Measurements from ENCODE around the gene TAF15. TPM values are rescaled to one million over a fixed set of nuclear protein-coding genes. Genes with fewer than 3 reads are reported as not detected.

The TAF15 gene
- total and polyA plus RNA-seq, 11 donors: 30.1 to 151 (median 116) TPM

DNA sequence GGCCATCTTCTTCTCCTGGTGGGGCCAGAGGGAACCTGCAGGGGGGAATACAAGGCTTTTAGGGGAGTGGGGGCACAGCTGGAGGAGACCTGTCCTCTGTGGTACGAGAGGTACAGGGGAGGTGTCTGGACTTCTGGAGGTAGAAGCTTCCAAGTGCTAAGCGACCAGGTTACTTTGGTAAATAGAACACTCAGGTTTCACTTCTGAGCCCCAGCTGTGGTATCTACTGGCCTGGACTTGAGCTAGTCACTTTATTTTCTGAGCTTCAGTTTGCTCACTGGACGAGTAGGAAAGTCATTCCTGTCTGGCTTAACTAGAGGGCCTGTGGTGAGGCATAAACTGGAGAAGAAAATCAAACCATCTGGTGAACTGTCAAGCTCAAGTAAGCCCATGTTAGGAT, 59.5 kb downstream of the TAF15 start, which contains the start of gene HEATR9:
Gene HEATR9 (minus strand): TSS at position 155 of the 400 bp plus-strand sequence. CDS start 149 bp downstream, at position 6.
- DNase-seq (no peak), ATAC-seq (no peak)
- Histone ChIP-seq H3K27me3 (no peaks in the 10 kb centered on the region), H3K4me1 (peaks cover 0 to 12% (median 3%) of the 10 kb centered on the region in 12 donors), H3K36me3 (no peaks in the 10 kb centered on the region), H3K4me3 (no peak within 1 kb of the TSS), H3K9me3 (no peaks in the 10 kb centered on the region), H3K27ac (no peak within 1 kb of the TSS)
- intact Hi-C loops (cut with DNase I): no loop called here
- no peak for TF ChIP-seq POLR2A (IDR thresholded peaks at IDR 0.05)
- TF ChIP-seq, protein P1, sequence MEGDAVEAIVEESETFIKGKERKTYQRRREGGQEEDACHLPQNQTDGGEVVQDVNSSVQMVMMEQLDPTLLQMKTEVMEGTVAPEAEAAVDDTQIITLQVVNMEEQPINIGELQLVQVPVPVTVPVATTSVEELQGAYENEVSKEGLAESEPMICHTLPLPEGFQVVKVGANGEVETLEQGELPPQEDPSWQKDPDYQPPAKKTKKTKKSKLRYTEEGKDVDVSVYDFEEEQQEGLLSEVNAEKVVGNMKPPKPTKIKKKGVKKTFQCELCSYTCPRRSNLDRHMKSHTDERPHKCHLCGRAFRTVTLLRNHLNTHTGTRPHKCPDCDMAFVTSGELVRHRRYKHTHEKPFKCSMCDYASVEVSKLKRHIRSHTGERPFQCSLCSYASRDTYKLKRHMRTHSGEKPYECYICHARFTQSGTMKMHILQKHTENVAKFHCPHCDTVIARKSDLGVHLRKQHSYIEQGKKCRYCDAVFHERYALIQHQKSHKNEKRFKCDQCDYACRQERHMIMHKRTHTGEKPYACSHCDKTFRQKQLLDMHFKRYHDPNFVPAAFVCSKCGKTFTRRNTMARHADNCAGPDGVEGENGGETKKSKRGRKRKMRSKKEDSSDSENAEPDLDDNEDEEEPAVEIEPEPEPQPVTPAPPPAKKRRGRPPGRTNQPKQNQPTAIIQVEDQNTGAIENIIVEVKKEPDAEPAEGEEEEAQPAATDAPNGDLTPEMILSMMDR (IDR thresholded peaks at IDR 0.05): no peak
- 88 to 91% (median 88%) methylated on average over 3 of the region's 3 CpGs for WGBS, 4 donors

DNA sequence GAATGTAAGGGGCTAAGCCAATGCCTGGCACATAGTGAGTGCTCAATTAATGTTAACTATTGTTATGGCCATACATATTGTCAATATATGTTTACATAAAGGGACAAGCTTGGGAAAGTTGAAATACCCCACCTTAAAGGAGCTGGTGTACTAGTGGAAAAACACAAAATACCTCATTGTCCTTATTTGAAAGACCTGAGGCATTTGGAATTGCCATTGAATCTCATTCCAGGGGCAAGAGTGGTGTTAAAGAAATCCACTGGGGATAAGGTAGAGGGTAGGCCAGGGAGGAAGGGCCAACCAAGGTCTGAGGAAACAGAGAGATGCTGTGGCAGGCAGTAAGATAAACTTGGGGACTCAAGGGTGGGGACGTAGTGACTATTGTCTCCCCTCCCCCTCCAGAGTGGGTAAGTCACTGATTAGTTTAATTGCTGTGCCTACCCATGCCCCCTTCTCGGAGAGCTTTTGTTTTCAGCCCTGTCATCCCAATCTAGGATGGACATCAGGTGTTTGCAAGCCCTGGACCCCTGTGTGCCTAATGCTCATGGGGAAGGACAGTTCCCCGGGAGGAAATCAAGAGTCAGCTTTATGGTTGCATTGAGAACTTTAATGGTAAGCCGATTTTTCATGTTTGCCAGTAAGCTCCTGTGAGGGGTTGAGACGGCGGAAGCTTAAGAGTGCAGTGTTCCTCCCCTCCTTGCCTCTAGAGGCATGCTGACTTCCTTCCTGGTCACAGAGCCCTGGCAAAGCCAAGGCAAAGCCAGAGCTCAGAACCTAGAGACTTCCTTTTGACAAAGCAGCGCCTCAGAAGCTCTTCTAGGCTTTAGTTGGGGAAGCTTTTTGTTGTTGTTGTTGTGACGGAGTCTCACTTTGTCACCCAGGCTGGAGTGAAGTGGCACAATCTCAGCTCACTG, 61.9 kb downstream of the TAF15 start:
- peaks cover 0 to 17% (median 3%) of the 10 kb centered on the region in 12 donors for H3K4me1 ChIP-seq
- no peaks in the 10 kb centered on the region for H3K9me3 ChIP-seq
- intact Hi-C loops (cut with DNase I): no loop called here
- H3K27ac ChIP-seq: peak overlapping the region in 1 of 12 donors; percentile 23
- H3K36me3 ChIP-seq: no peaks in the 10 kb centered on the region
- H3K27me3 ChIP-seq: no peaks in the 10 kb centered on the region
- TF ChIP-seq, protein P1 (IDR thresholded peaks at IDR 0.05): no peak
- TF ChIP-seq POLR2A (IDR thresholded peaks at IDR 0.05): no peak
- no peak overlapping the region for H3K4me3 ChIP-seq
- DNase-seq (no peak), ATAC-seq (peak in 2 of 4 donors; percentile 60 to 67)
- 44 to 63% (median 56%) methylated on average over 8 of the region's 8 CpGs for WGBS, 4 donors

GRCh38 chr17:35872196-35872980, 63.1 kb downstream of the TAF15 start:
- WGBS, 4 donors: 94 to 97% (median 95%) methylated on average over 12 of the region's 12 CpGs
- no peak for ATAC-seq
- H3K27ac ChIP-seq: no peak overlapping the region
- no peak overlapping the region for H3K4me3 ChIP-seq
- no peaks in the 10 kb centered on the region for H3K9me3 ChIP-seq
- intact Hi-C loops (cut with DNase I): no loop called here
- no peak for DNase-seq
- H3K36me3 ChIP-seq: no peaks in the 10 kb centered on the region
- H3K4me1 ChIP-seq: peaks cover 0 to 15% (median 0%) of the 10 kb centered on the region in 12 donors
- H3K27me3 ChIP-seq: no peaks in the 10 kb centered on the region
- TF ChIP-seq, protein P1 (IDR thresholded peaks at IDR 0.05): no peak
- no peak for TF ChIP-seq POLR2A (IDR thresholded peaks at IDR 0.05)
